GM18502 (cell line): ENCODE results near the gene TRPC4AP.
"Not testable (repeated sequence)": the region's sequence is repeated elsewhere in the genome, so short reads cannot be mapped to it uniquely, and the experiment has no call there.

Source experiments
- ATAC-seq: cut with Tn5 transposase; IDR thresholded peaks from one replicate; pipeline ENCODE4 v1.9.1; 2021; ENCODE audit warnings: mild to moderate bottlenecking; ENCODE audit not compliant: unreplicated experiment, poor library complexity

TRPC4AP gene

GRCh38 chr20:35062478-35062877, 30.1 kb downstream of the TRPC4AP start:
- ATAC-seq, result no peak

- ATAC-seq, result no peak
Measured at GRCh38 chr20:35060168-35060567, 32.4 kb downstream of the TRPC4AP start.

- ATAC-seq, result no peak
Measured at GRCh38 chr20:35059612-35060011, 33.0 kb downstream of the TRPC4AP start.

GRCh38 chr20:35059110-35059509, 33.5 kb downstream of the TRPC4AP start:
- ATAC-seq, result no peak

GRCh38 chr20:35055445-35056276, 36.9 kb downstream of the TRPC4AP start:
- no peak for ATAC-seq

- no peak for ATAC-seq
Measured at GRCh38 chr20:35054814-35055213, 37.8 kb downstream of the TRPC4AP start.

- not testable (repeated sequence) for ATAC-seq
Measured at GRCh38 chr20:35052616-35053015, 40.0 kb downstream of the TRPC4AP start.

- ATAC-seq, result no peak
Measured at GRCh38 chr20:35049776-35050352, 42.7 kb downstream of the TRPC4AP start.

GRCh38 chr20:35048739-35049138, 43.9 kb downstream of the TRPC4AP start:
- ATAC-seq, result no peak

GRCh38 chr20:35042268-35042667, 50.3 kb downstream of the TRPC4AP start:
- no peak for ATAC-seq

- no peak for ATAC-seq
Measured at GRCh38 chr20:35040646-35041045, 52.0 kb downstream of the TRPC4AP start.

- no peak for ATAC-seq
Measured at GRCh38 chr20:35039846-35040489, 52.6 kb downstream of the TRPC4AP start.

GRCh38 chr20:35039146-35039545, 53.5 kb downstream of the TRPC4AP start:
- ATAC-seq, result no peak

GRCh38 chr20:35034145-35034544, 58.5 kb downstream of the TRPC4AP start:
- no peak for ATAC-seq

GRCh38 chr20:35030136-35030535, 62.5 kb downstream of the TRPC4AP start:
- no peak for ATAC-seq

- ATAC-seq, result no peak
Measured at GRCh38 chr20:35027301-35027700, 65.3 kb downstream of the TRPC4AP start.

GRCh38 chr20:35025116-35025515, 67.5 kb downstream of the TRPC4AP start:
- no peak for ATAC-seq

- ATAC-seq, result no peak
Measured at GRCh38 chr20:35023624-35024023, 69.0 kb downstream of the TRPC4AP start.

GRCh38 chr20:35021831-35022230, 70.8 kb downstream of the TRPC4AP start:
- ATAC-seq, result no peak

- ATAC-seq, result no peak
Measured at GRCh38 chr20:35021063-35021462, 71.5 kb downstream of the TRPC4AP start.

GRCh38 chr20:35020108-35020928, 72.3 kb downstream of the TRPC4AP start:
- no peak for ATAC-seq
